Measurements from ENCODE around the gene SPPL2A.
A peak's percentile ranks its signal among the peaks of the same experiment; 100 is the strongest.
"Not testable (repeated sequence)": the region's sequence is repeated elsewhere in the genome, so short reads cannot be mapped to it uniquely, and the experiment has no call there.

SPPL2A gene

GRCh38 chr15:50765195-50765967, at the start of gene SPPL2A:
Gene SPPL2A (minus strand): TSS chr15:50765706. CDS start chr15:50765533, 173 bp downstream.
- peak; percentile 88 for DNase-seq (ENCODE audit: low spot score)
- TF ChIP-seq, protein P1, sequence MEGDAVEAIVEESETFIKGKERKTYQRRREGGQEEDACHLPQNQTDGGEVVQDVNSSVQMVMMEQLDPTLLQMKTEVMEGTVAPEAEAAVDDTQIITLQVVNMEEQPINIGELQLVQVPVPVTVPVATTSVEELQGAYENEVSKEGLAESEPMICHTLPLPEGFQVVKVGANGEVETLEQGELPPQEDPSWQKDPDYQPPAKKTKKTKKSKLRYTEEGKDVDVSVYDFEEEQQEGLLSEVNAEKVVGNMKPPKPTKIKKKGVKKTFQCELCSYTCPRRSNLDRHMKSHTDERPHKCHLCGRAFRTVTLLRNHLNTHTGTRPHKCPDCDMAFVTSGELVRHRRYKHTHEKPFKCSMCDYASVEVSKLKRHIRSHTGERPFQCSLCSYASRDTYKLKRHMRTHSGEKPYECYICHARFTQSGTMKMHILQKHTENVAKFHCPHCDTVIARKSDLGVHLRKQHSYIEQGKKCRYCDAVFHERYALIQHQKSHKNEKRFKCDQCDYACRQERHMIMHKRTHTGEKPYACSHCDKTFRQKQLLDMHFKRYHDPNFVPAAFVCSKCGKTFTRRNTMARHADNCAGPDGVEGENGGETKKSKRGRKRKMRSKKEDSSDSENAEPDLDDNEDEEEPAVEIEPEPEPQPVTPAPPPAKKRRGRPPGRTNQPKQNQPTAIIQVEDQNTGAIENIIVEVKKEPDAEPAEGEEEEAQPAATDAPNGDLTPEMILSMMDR (IDR thresholded peaks at IDR 0.05), result no peak
- peak within 1 kb of the TSS; percentile 84 to 99 for H3K27ac ChIP-seq
- peak within 1 kb of the TSS; percentile 98 for H3K4me3 ChIP-seq

DNA sequence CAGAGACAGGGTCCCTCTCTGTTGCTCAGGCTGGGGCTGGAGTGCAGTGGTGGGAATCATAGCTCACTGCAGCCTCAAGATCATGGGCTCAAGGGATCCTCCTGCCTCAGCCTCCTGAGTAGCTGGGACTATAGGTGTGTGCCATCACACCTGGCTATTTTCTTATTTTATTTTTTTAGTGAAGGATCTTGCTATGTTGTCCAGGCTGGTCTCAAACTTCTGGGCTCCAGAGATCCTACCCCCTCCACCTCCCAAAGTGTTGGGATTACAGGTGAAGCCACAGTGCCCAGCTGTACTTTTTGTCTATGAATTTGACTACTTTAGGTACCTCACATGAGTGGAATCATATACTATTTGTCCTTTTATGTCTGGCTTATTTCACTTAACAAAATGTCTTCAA, 49.1 kb upstream of the SPPL2A start:
- no peak for DNase-seq (ENCODE audit: low spot score)
- TF ChIP-seq, protein P1 (IDR thresholded peaks at IDR 0.05), result no peak
- H3K4me3 ChIP-seq, result no peak overlapping the region
- H3K27ac ChIP-seq, result no peak overlapping the region

GRCh38 chr15:50813865-50814264, 48.4 kb upstream of the SPPL2A start:
- Histone ChIP-seq H3K4me3 (no peak overlapping the region), H3K27ac (no peak overlapping the region)
- no peak for DNase-seq (ENCODE audit: low spot score)
- TF ChIP-seq, protein P1 (IDR thresholded peaks at IDR 0.05), result no peak

DNA sequence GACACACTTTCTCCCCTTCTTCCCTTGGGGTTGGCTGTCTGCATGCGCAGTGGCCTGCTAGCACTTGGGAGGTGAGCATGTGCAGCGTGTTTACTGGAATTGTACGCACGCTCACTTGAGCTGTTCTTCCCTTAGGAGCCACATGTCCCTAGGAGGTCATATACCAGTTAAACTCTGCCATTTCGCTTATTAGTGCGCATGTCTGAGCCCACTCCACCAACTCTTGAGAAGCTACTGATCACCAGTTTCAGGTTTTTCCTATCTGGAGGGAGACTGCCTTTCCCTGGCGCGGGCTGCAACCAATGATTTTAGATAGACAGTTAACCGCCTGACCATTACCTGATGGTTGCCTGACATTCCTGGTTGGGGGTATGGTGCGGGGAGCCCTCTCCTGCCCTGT, 47.6 kb upstream of the SPPL2A start:
- Histone ChIP-seq H3K27ac (no peak overlapping the region), H3K4me3 (no peak overlapping the region)
- TF ChIP-seq, protein P1 (IDR thresholded peaks at IDR 0.05), result no peak
- no peak for DNase-seq (ENCODE audit: low spot score)

DNA sequence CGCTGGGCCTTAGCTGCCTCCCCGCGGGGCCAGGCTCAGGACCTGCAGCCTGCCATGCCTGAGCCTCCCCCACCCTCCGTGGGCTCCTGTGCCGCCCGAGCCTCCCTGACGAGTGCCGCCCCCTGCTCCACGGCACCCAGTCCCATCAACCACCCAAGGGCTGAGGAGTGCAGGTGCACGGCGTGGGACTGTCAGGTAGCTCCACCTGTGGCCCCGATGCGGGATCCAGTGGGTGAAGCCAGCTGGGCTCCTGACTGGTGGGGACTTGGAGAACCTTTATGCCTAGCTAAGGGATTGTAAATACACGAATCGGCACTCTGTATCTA, 46.6 kb upstream of the SPPL2A start:
- not testable (repeated sequence) for H3K4me3 ChIP-seq

DNA sequence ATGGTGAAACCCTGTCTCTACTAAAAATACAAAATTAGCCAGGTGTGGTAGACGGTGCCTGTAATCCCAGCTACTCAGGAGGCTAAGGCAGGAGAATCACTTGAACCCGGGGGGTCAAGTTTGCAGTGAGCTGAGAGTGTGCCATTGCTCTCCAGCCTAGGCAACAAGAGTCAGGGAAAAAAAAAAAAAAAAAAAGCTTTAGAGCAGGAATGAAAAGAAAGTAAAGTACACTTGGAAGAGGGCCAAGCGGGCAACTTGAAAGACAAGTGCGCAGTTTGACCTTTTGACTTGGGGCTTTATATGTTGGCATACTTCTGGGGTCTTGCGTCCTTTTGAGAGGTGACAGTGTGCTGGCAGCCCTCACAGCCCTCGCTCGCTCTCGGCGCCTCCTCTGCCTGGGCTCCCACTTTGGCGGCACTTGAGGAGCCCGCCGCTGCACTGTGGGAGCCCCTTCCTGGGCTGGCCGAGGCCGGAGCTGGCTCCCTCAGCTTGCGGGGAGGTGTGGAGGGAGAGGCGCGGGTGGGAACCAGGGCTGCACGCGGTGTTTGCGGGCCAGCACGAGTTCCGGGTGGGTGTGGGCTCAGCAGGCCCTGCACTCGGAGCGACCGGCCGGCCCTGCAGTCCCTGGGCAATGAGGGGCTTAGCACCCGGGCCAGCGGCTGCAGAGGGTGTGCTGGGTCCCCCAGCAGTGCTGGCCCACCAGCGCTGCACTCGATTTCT, 46.1 kb upstream of the SPPL2A start:
- not testable (repeated sequence) for H3K4me3 ChIP-seq; DNase-seq (ENCODE audit: low spot score); H3K27ac ChIP-seq

More for the DNA sequence above, 46.6 kb upstream of the SPPL2A start:
- not testable (repeated sequence) for H3K27ac ChIP-seq; DNase-seq (ENCODE audit: low spot score)

- Histone ChIP-seq H3K27ac (no peak overlapping the region), H3K4me3 (no peak overlapping the region)
- no peak for DNase-seq (ENCODE audit: low spot score)
- TF ChIP-seq, protein P1 (IDR thresholded peaks at IDR 0.05), result no peak
Measured at GRCh38 chr15:50810128-50810527, 44.6 kb upstream of the SPPL2A start.

DNA sequence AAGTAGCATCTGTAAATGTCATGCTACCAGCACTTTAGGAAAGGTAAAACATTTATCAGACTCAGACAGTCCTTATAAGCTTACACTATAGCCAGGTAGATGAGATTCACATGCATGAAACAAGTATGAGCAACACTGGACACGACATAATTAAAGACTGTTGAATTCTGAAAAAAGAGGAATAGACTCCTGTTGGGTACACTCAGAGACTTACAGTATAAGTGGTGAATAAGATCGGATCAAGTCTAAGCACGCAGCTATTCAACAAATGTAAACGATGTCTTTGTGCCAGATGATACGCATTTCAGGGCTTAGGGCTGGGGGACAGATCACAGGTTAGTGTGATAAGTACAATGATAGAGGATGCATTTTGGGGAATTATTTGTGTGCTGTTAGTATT, 43.2 kb upstream of the SPPL2A start:
- Histone ChIP-seq H3K27ac (no peak overlapping the region), H3K4me3 (no peak overlapping the region)
- DNase-seq (ENCODE audit: low spot score), result no peak
- TF ChIP-seq, protein P1 (IDR thresholded peaks at IDR 0.05), result no peak

All from coronary artery (tissue), 2 donors.